ENCODE data around the gene JARID2.

GRCh38 chr6:15363523-15364400 lies 117.9 kb downstream of the JARID2 start:
- TF ChIP-seq, protein P1, sequence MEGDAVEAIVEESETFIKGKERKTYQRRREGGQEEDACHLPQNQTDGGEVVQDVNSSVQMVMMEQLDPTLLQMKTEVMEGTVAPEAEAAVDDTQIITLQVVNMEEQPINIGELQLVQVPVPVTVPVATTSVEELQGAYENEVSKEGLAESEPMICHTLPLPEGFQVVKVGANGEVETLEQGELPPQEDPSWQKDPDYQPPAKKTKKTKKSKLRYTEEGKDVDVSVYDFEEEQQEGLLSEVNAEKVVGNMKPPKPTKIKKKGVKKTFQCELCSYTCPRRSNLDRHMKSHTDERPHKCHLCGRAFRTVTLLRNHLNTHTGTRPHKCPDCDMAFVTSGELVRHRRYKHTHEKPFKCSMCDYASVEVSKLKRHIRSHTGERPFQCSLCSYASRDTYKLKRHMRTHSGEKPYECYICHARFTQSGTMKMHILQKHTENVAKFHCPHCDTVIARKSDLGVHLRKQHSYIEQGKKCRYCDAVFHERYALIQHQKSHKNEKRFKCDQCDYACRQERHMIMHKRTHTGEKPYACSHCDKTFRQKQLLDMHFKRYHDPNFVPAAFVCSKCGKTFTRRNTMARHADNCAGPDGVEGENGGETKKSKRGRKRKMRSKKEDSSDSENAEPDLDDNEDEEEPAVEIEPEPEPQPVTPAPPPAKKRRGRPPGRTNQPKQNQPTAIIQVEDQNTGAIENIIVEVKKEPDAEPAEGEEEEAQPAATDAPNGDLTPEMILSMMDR (optimal IDR thresholded peaks at IDR 0.05 in 1 of 3, IDR thresholded peaks at IDR 0.05 in 1 of 3, conservative IDR thresholded peaks at IDR 0.05 in 1 of 3; ENCODE audit: extremely low read depth in 1 of 3, insufficient read depth in 2 of 3, low read length in 3 of 3) = no peak
- no peak for TF ChIP-seq EZH2 (IDR thresholded peaks at IDR 0.05; ENCODE audit: low read length)

Measured in keratinocyte (primary cell).